ENCODE data around the gene STK32B.

The STK32B gene

DNA sequence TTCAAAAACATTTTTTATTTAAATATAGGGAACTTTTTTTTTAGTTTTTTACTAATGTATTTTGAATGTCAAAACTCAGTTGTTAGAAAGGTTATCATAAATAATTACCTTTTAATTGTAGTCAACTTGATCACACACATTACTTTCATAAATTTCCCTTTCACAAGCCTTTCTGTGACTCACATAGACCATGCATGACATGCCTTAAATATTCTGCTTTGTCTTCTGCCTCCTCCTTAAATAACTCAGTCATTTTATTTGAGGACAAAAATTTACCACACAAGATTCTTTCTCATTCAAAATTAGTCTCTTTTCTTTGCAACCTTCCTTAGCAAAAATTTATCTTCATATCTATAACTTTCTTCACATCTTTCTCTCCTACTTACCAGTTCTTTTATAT is 437.1 kb downstream of the STK32B start:
- no peak overlapping the region for H3K27ac ChIP-seq
- no peak overlapping the region for H3K4me3 ChIP-seq
- no peak for TF ChIP-seq Cebpa-rat (IDR thresholded peaks at IDR 0.05)
- no peak overlapping the region for H3K4me2 ChIP-seq
- H3K9ac ChIP-seq, result no peak overlapping the region
- H3K9me3 ChIP-seq, result peaks cover 60% of the 10 kb centered on the region
- no peaks in the 10 kb centered on the region for H4K20me1 ChIP-seq
- H3K27me3 ChIP-seq, result no peaks in the 10 kb centered on the region
- H3K4me1 ChIP-seq, result no peaks in the 10 kb centered on the region
- H3K36me3 ChIP-seq, result peaks cover 19% of the 10 kb centered on the region

DNA sequence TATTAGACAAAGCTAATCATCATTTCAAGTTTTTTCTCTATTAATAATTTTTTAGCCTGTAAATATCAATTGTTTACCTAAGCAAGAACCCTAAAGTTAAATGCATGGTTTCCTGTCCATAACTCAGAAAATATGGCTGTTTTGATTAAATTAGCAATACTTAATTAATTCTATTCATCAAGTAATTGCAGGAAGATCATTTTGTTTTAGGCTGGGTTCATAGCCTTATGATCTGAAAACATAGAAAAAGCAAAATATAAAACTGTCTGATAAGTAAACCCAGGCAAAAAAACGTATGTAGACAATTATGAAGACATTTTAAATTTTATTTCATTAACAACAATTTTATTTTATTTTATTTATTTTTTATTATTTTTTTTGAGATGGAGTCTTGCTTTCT is 438.0 kb downstream of the STK32B start:
- H3K4me3 ChIP-seq, result no peak overlapping the region
- no peak overlapping the region for H3K9ac ChIP-seq
- no peak for TF ChIP-seq Cebpa-rat (IDR thresholded peaks at IDR 0.05)

DNA sequence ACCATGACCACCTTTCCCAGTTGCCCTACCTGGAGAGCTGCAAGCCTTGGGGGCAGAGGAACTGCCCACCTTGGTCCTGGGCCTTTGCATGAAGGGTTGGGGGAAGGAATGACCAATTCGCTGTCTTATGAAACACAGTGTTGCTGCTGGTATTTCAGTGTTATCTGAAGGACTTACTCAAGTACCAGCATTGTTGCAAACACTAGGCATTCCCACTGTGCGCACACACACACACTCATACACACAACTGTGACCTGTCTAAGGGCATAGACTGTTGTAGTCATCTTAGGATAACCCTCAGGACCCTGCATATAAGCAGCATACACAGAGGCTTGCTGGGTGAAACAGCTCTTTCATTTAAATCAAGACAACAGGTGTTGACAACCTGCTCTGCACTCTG is 446.2 kb downstream of the STK32B start:
- TF ChIP-seq Cebpa-rat (IDR thresholded peaks at IDR 0.05), result no peak
- H3K9me3 ChIP-seq, result peaks cover 8% of the 10 kb centered on the region
- H3K27ac ChIP-seq, result no peak overlapping the region
- no peak overlapping the region for H3K9ac ChIP-seq
- no peaks in the 10 kb centered on the region for H3K27me3 ChIP-seq
- H3K4me3 ChIP-seq, result no peak overlapping the region
- H3K36me3 ChIP-seq, result peaks cover 40% of the 10 kb centered on the region
- H3K4me1 ChIP-seq, result no peaks in the 10 kb centered on the region
- H4K20me1 ChIP-seq, result no peaks in the 10 kb centered on the region
- no peak overlapping the region for H3K4me2 ChIP-seq

More for the DNA sequence above, 438.0 kb downstream of the STK32B start:
- Histone ChIP-seq H3K4me1 (no peaks in the 10 kb centered on the region), H3K27ac (no peak overlapping the region), H4K20me1 (no peaks in the 10 kb centered on the region), H3K36me3 (peaks cover 19% of the 10 kb centered on the region), H3K27me3 (no peaks in the 10 kb centered on the region), H3K4me2 (no peak overlapping the region), H3K9me3 (peaks cover 55% of the 10 kb centered on the region)

DNA sequence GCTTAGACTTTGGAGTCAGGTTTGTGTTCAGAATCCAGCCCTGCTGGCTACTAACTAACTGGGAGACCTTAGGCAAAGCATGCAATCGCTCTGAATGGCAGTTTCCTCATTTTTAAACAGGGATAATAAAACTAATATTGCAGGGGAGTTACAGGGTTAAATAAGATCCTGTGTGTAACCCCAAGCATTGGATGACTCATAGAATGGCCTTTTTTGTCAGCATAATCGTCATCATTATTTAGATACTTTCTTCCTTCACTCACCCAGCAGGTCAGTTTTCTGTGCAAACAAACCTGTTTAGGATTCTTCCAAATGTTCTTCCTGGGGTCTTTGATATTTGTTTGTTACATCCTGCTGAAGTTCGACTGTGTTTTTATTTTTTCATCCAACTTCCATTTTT is 448.9 kb downstream of the STK32B start:
- no peak for TF ChIP-seq Cebpa-rat (IDR thresholded peaks at IDR 0.05)
- H3K27ac ChIP-seq, result no peak overlapping the region
- no peaks in the 10 kb centered on the region for H4K20me1 ChIP-seq
- no peaks in the 10 kb centered on the region for H3K27me3 ChIP-seq
- H3K36me3 ChIP-seq, result peaks cover 43% of the 10 kb centered on the region
- peaks cover 12% of the 10 kb centered on the region for H3K9me3 ChIP-seq
- no peaks in the 10 kb centered on the region for H3K4me1 ChIP-seq
- H3K4me3 ChIP-seq, result no peak overlapping the region
- H3K9ac ChIP-seq, result no peak overlapping the region
- H3K4me2 ChIP-seq, result no peak overlapping the region

DNA sequence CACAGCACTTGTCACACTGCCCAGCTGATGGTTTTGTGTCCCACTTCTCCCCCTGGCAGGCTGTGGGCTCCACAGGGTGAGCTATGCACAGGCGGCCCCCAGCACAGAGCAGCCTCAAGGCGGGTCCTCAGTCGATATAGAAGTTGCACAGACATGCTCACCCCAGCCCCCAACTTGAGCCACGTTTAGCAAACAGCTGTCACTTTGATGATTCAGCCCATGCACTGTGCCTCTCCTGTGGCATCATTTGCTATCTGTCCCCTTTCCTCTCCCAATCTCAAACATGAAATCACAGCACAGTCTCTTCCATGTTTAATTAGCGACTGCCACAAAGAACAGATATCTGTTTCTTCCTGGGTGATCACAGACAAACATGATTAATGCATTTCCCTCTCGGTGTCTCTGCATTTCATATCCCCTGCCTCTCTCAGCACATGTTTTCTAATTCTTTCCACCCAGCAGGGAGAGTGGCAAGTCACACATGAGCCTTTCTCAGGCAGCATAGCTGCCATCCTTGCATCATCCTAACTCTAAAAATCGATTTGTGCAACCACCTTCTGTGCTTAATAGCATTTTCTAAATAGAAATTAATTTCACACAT is 452.2 kb downstream of the STK32B start:
- no peak overlapping the region for H3K4me2 ChIP-seq
- H3K27me3 ChIP-seq, result no peaks in the 10 kb centered on the region
- TF ChIP-seq Cebpa-rat (IDR thresholded peaks at IDR 0.05), result no peak
- H3K9me3 ChIP-seq, result peaks cover 12% of the 10 kb centered on the region
- H3K4me3 ChIP-seq, result no peak overlapping the region
- no peaks in the 10 kb centered on the region for H3K4me1 ChIP-seq
- H3K27ac ChIP-seq, result no peak overlapping the region
- H3K36me3 ChIP-seq, result peaks cover 34% of the 10 kb centered on the region
- no peak overlapping the region for H3K9ac ChIP-seq
- H4K20me1 ChIP-seq, result no peaks in the 10 kb centered on the region

DNA sequence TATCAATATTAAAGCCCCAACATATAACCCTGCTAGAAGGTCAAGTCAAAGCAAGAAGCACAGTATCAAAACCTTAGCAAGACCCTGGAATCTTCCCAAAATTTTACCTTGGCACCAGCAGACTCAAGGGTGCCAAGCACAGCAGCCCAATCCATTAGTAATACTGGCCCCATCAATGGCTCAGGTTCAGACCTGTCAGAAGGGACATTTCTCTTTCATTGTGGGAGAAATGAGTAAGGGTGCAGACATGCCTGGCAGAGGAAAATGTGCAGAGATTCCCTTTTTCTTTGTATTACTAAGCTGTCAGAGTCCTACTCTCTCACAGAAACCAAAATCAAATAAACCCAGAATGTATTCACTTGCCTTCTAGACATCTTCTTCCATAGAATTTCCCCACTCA is 453.2 kb downstream of the STK32B start:
- Histone ChIP-seq H3K4me3 (no peak overlapping the region), H4K20me1 (no peaks in the 10 kb centered on the region)

DNA sequence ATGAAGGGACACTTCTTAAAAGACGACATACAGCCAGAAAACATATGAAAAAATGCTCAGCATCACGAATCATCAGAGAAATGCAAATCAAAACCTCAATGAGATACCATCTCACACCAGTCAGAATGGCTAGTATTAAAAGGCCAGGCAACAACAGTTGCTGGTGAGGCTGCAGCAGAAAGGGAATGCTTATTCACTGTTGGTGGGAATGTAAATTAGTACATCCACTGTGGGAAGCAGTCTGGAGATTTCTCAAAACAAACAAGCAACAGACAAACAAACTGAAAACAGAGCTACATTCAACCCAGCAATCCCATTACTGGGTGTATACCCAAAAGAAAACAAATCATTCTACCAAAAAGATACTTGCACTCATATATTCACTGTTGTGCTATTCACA is 459.2 kb downstream of the STK32B start:
- Histone ChIP-seq H3K9me3 (0 out of 2 replicates have a peak, but pooled peaks cover 5% of the 10 kb centered on the region), H3K9ac (no peak overlapping the region), H3K27ac (no peak overlapping the region), H3K4me3 (no peak overlapping the region), H3K27me3 (no peaks in the 10 kb centered on the region), H3K36me3 (no peaks in the 10 kb centered on the region), H3K4me2 (no peak overlapping the region), H3K4me1 (no peaks in the 10 kb centered on the region), H4K20me1 (no peaks in the 10 kb centered on the region)
- no peak for TF ChIP-seq Cebpa-rat (IDR thresholded peaks at IDR 0.05)

More for the DNA sequence above, 453.2 kb downstream of the STK32B start:
- no peak for TF ChIP-seq Cebpa-rat (IDR thresholded peaks at IDR 0.05)
- Histone ChIP-seq H3K27ac (no peak overlapping the region), H3K4me1 (no peaks in the 10 kb centered on the region), H3K9ac (no peak overlapping the region), H3K9me3 (peaks cover 12% of the 10 kb centered on the region), H3K27me3 (no peaks in the 10 kb centered on the region), H3K4me2 (no peak overlapping the region), H3K36me3 (peaks cover 23% of the 10 kb centered on the region)

DNA sequence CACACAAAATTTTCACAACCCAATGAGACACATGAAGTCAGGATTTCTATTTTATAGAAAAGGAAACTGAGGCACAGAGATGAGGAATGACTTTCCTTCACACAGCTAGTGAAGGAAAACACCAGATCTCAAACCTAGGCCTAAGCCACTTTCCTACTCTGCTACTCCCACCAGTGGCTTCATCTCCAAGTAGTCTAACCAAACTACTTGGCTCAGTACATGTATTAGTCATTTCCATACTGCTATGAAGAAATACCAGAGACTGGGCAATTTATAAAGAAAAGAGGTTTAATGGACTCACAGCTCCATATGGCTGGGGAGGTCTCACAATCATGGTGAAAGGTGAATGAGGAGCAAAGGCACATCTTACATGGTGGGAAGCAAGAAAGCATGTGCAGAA is 460.5 kb downstream of the STK32B start:
- Histone ChIP-seq H3K9me3 (0 out of 2 replicates have a peak, but pooled peaks cover 5% of the 10 kb centered on the region), H3K27ac (no peak overlapping the region), H3K4me3 (no peak overlapping the region), H3K4me2 (no peak overlapping the region), H3K9ac (no peak overlapping the region), H4K20me1 (no peaks in the 10 kb centered on the region), H3K4me1 (no peaks in the 10 kb centered on the region), H3K27me3 (no peaks in the 10 kb centered on the region), H3K36me3 (no peaks in the 10 kb centered on the region)
- no peak for TF ChIP-seq Cebpa-rat (IDR thresholded peaks at IDR 0.05)

DNA sequence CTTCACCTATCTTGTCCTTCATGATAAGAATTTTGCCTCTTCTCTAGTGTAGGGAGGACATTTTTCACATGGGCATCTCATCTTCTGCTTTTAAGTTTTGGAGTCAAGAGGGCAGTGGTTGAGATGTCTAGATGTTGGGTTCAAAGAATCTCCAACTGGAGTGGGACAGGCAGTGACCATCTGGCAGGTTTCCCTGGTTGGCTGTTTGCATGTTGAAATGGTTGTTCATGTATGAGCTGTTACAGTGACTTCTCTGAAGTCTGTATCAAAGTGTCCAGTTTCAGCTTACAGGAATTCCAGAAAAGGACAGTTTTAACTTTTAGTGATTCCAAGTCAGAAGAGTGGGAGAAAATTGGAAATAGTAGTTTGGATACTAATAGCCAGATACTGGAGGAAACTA is 464.4 kb downstream of the STK32B start:
- H3K27ac ChIP-seq, result no peak overlapping the region
- no peak overlapping the region for H3K4me2 ChIP-seq
- H3K4me1 ChIP-seq, result no peaks in the 10 kb centered on the region
- no peak overlapping the region for H3K4me3 ChIP-seq
- H4K20me1 ChIP-seq, result no peaks in the 10 kb centered on the region
- no peaks in the 10 kb centered on the region for H3K27me3 ChIP-seq
- H3K9me3 ChIP-seq, result peaks cover 12% of the 10 kb centered on the region; the same call in 1 of the 2 replicates
- H3K36me3 ChIP-seq, result no peaks in the 10 kb centered on the region
- TF ChIP-seq Cebpa-rat (IDR thresholded peaks at IDR 0.05), result no peak
- no peak overlapping the region for H3K9ac ChIP-seq

DNA sequence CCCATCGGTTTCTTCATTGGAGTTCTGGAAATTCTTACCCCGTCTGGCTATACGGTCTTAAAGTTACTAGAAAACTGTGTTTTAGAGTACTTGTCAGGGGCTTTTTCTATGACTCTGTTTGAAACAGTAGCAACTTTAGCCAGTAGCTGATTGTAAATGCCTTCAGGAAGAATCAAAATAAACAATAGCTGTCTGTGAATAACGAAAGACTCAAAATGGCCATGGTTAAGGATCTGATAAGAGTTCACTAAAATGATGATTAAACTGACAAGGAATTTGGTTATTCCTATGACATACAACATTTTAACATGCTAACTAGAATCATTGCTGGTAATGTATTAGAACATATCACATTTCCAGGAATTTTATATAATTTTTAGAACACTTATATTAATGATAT is 466.1 kb downstream of the STK32B start:
- Histone ChIP-seq H3K27ac (no peak overlapping the region), H3K4me1 (no peaks in the 10 kb centered on the region), H3K9ac (no peak overlapping the region), H3K36me3 (no peaks in the 10 kb centered on the region), H4K20me1 (no peaks in the 10 kb centered on the region), H3K27me3 (no peaks in the 10 kb centered on the region), H3K9me3 (peaks cover 12% of the 10 kb centered on the region; the same call in 1 of the 2 replicates), H3K4me3 (no peak overlapping the region), H3K4me2 (no peak overlapping the region)
- no peak for TF ChIP-seq Cebpa-rat (IDR thresholded peaks at IDR 0.05)
